H1 (cell line): ENCODE results near the gene DNER. TPM values are rescaled to one million over a fixed set of nuclear protein-coding genes. Genes with fewer than 3 reads are reported as not detected.

Source experiments
- CTCF ChIA-PET: fragments of 300-600 bp; sonication (Branson Sonifier 250); formaldehyde crosslinking; loops from one replicate; lab custom pipeline; 2021; ENCODE audit not compliant: partially characterized antibody; lab: Charles Lee
- POLR2A ChIA-PET: fragments of 300-600 bp; sonication (Branson Sonifier 250); formaldehyde crosslinking; loops from one replicate; lab custom pipeline; 2021; ENCODE audit warnings: inconsistent platforms; ENCODE audit not compliant: partially characterized antibody; lab: Charles Lee
- DNase-seq, 2 experiments: peaks; one replicate each; pipeline versions ENCODE4 v3.0.0 to v3.0.0-alpha.2; 2010 to 2022; ENCODE audit warnings: low spot score in 2 of 2, low read depth in 1 of 2, mixed read lengths in 1 of 2
- FAIRE-seq: peaks from 2 replicates; lab custom pipeline; 2011; peaks lifted over from hg19 to GRCh38; lab: Jason Lieb, UNC
- H2AFZ ChIP-seq: 2 replicates; pipeline ENCODE4 v1.8.1; 2012; ENCODE audit warnings: low read length, inconsistent platforms
- H2AK5ac ChIP-seq: 2 replicates; pipeline ENCODE4 v1.6.1; 2013; ENCODE audit warnings: low read depth, low read length
- H2BK120ac ChIP-seq: replicated peaks from 2 replicates; pipeline ENCODE3; 2013; ENCODE audit warnings: low read depth, low read length, inconsistent platforms
- H2BK12ac ChIP-seq: 2 replicates; pipeline ENCODE4 v1.6.1; 2013; ENCODE audit warnings: low read depth, low read length
- H2BK15ac ChIP-seq: 2 replicates; pipeline ENCODE4 v1.6.1; 2013; ENCODE audit warnings: low read length
- H2BK20ac ChIP-seq: 2 replicates; pipeline ENCODE4 v1.6.1; 2013; ENCODE audit warnings: low read length
- H2BK5ac ChIP-seq: 2 replicates; pipeline ENCODE4 v1.6.1; 2013; ENCODE audit warnings: low read depth, low read length
- H3K14ac ChIP-seq: 2 replicates; pipeline ENCODE4 v1.6.1; 2013; ENCODE audit warnings: inconsistent platforms; ENCODE audit not compliant: insufficient read length
- H3K18ac ChIP-seq: 2 replicates; pipeline ENCODE4 v1.6.1; 2013; ENCODE audit warnings: low read length; ENCODE audit errors: extremely low read depth
- H3K23ac ChIP-seq: 2 replicates; pipeline ENCODE4 v1.6.1; 2013; ENCODE audit warnings: inconsistent platforms; ENCODE audit not compliant: insufficient read length
- H3K23me2 ChIP-seq: 2 replicates; pipeline ENCODE4 v1.6.1; 2013; ENCODE audit warnings: low read depth, low read length
- H3K27ac ChIP-seq: 2 replicates; pipeline ENCODE4 v1.6.1; 2011; ENCODE audit warnings: low read depth, low read length, inconsistent platforms
- H3K27me3 ChIP-seq, 4 experiments: replicated peaks in 1 of 4; 1 replicate in 1 of 4; 2 replicates in 3 of 4; pipeline versions ENCODE4 v1.6.1 to v1.8.1; 2011 to 2013; ENCODE audit warnings: low read length in 3 of 4, mild to moderate bottlenecking in 3 of 4, inconsistent platforms in 2 of 4, mixed read lengths in 2 of 4, moderate library complexity in 1 of 4; ENCODE audit not compliant: control insufficient read depth in 3 of 4, insufficient read depth in 3 of 4; ENCODE audit errors: extremely low read depth in 1 of 4
- H3K36me3 ChIP-seq, 4 experiments: 2 replicates each; pipeline versions ENCODE4 v1.6.1 to v1.8.1; 2011 to 2013; ENCODE audit warnings: mild to moderate bottlenecking in 4 of 4, low read length in 3 of 4, moderate library complexity in 2 of 4, control low read depth in 1 of 4, inconsistent platforms in 1 of 4; ENCODE audit not compliant: insufficient read depth in 4 of 4, control insufficient read depth in 2 of 4
- H3K4ac ChIP-seq: replicated peaks from 2 replicates; pipeline ENCODE3; 2013; ENCODE audit warnings: low read length, low read depth, mixed read lengths, inconsistent platforms; ENCODE audit not compliant: insufficient read length
- H3K4me1 ChIP-seq, 4 experiments: replicated peaks in 1 of 4; 1 replicate in 1 of 4; 2 replicates in 3 of 4; pipeline versions ENCODE4 v1.6.1 to v1.8.1; 2011 to 2013; ENCODE audit warnings: low read length in 3 of 4, inconsistent platforms in 2 of 4, mixed read lengths in 1 of 4; ENCODE audit not compliant: insufficient read depth in 4 of 4, control insufficient read depth in 3 of 4
- H3K4me2 ChIP-seq, 2 experiments: 2 replicates each; pipeline versions ENCODE4 v1.6.1 to v1.8.1; 2011 to 2013; ENCODE audit warnings: low read depth in 2 of 2, low read length in 2 of 2, control low read depth in 1 of 2, inconsistent platforms in 1 of 2, mild to moderate bottlenecking in 1 of 2; ENCODE audit not compliant: insufficient read depth in 1 of 2
- H3K4me3 ChIP-seq, 4 experiments: fragments of 200-600, 300-600 bp in 1 of 4; sonication (generic), shearing (Covaris generic), sonication (Bioruptor Twin) in 1 of 4; 2 replicates each; pipeline versions ENCODE4 v1.5.1 to v1.8.1; 2011 to 2016; ENCODE audit warnings: low read length in 4 of 4, low read depth in 3 of 4, control low read depth in 2 of 4, inconsistent platforms in 2 of 4, mild to moderate bottlenecking in 2 of 4, mixed read lengths in 1 of 4, moderate library complexity in 1 of 4; ENCODE audit not compliant: insufficient read depth in 2 of 4; ENCODE audit errors: extremely low read depth in 1 of 4
- H3K56ac ChIP-seq: replicated peaks from 2 replicates; pipeline ENCODE3; 2013; ENCODE audit warnings: low read depth, mild to moderate bottlenecking, mixed read lengths, low read length, inconsistent platforms; ENCODE audit not compliant: insufficient read length
- H3K79me1 ChIP-seq: 2 replicates; pipeline ENCODE4 v1.6.1; 2013; ENCODE audit warnings: low read depth, low read length, control low read depth
- H3K79me2 ChIP-seq, 2 experiments: 2 replicates each; pipeline versions ENCODE4 v1.6.1 to v1.8.1; 2012 to 2013; ENCODE audit warnings: low read length in 2 of 2, mild to moderate bottlenecking in 2 of 2, inconsistent platforms in 1 of 2; ENCODE audit not compliant: insufficient read depth in 2 of 2, control insufficient read depth in 1 of 2
- H3K9ac ChIP-seq, 4 experiments: replicated peaks in 1 of 4; 1 replicate in 1 of 4; 2 replicates in 3 of 4; pipeline versions ENCODE4 v1.6.1 to v1.8.1; 2011 to 2013; ENCODE audit warnings: low read depth in 3 of 4, low read length in 3 of 4, control low read depth in 2 of 4, mild to moderate bottlenecking in 2 of 4, moderate library complexity in 2 of 4, inconsistent platforms in 1 of 4; ENCODE audit errors: extremely low read depth in 1 of 4
- H3K9me3 ChIP-seq, 2 experiments: 2 replicates each; pipeline versions ENCODE4 v1.6.1 to v1.8.1; 2012 to 2013; ENCODE audit warnings: mild to moderate bottlenecking in 2 of 2, moderate library complexity in 2 of 2, control low read depth in 1 of 2, inconsistent platforms in 1 of 2, low read depth in 1 of 2, low read length in 1 of 2, mixed read lengths in 1 of 2; ENCODE audit not compliant: insufficient read depth in 2 of 2
- H4K20me1 ChIP-seq, 2 experiments: replicated peaks in 1 of 2; 2 replicates each; pipeline versions ENCODE3 to v1.8.1; 2011 to 2013; ENCODE audit warnings: inconsistent platforms in 2 of 2, low read length in 2 of 2, mild to moderate bottlenecking in 1 of 2; ENCODE audit not compliant: insufficient read depth in 2 of 2, control insufficient read depth in 1 of 2
- H4K5ac ChIP-seq: 2 replicates; pipeline ENCODE4 v1.6.1; 2013; ENCODE audit warnings: low read length, low read depth, mixed read lengths, inconsistent platforms; ENCODE audit not compliant: insufficient read length
- H4K8ac ChIP-seq: 2 replicates; pipeline ENCODE4 v1.8.0; 2013; ENCODE audit warnings: mild to moderate bottlenecking, moderate library complexity, low read length, inconsistent platforms; ENCODE audit not compliant: insufficient read depth; ENCODE audit errors: extremely low read depth
- H4K91ac ChIP-seq: replicated peaks from 2 replicates; pipeline ENCODE3; 2013; ENCODE audit warnings: low read length, mixed read lengths, inconsistent platforms; ENCODE audit not compliant: insufficient read length
- BRCA1 ChIP-seq: IDR thresholded peaks from 2 replicates; pipeline ENCODE4 v1.6.1; 2012; ENCODE audit warnings: low read depth, low read length, improper control_type of control experiment
- CHD2 ChIP-seq: IDR thresholded peaks from 2 replicates; pipeline ENCODE4 v1.6.1; 2012; ENCODE audit warnings: low read length, improper control_type of control experiment
- JUND ChIP-seq: IDR thresholded peaks from 2 replicates; pipeline ENCODE4 v1.6.1; 2011; ENCODE audit warnings: mild to moderate bottlenecking, improper control_type of control experiment, low read length
- POLR2A ChIP-seq, 2 experiments: IDR thresholded peaks; 1 replicate in 1 of 2; 2 replicates in 1 of 2; pipeline ENCODE4 v1.6.1; 2011; ENCODE audit warnings: low read depth in 2 of 2, low read length in 2 of 2, mild to moderate bottlenecking in 2 of 2; ENCODE audit errors: control extremely low read depth in 1 of 2
- SUZ12 ChIP-seq: fragments of 200-600 bp; sonication (generic); IDR thresholded peaks from 2 replicates; pipeline ENCODE4 v1.6.1; 2012; ENCODE audit warnings: mild to moderate bottlenecking, inconsistent platforms, low read length, moderate library complexity, mixed read lengths
- WGBS, 2 experiments: shearing (Covaris generic) in 1 of 2; methylation state at CpG; one replicate each; pipeline versions ENCODE4 v1.1.6 to v1.1.7; 2013 to 2015; ENCODE audit warnings: low lambda C conversion rate in 2 of 2, mixed read lengths in 2 of 2, inconsistent platforms in 1 of 2, low coverage in 1 of 2, missing lambda C conversion rate in 1 of 2; ENCODE audit not compliant: insufficient replicate concordance in 2 of 2, insufficient coverage in 1 of 2, insufficient read length in 1 of 2; ENCODE audit errors: extremely low coverage in 1 of 2, missing lambda C conversion rate in 1 of 2; 5-methylcytosine and 5-hydroxymethylcytosine counted together
- polyA plus RNA-seq, 7 experiments: library from polyadenylated mRNA; depleted of rRNA in 3 of 7; stranded (reverse) in 5 of 7; unstranded in 2 of 7; fragments of >200 nt in 5 of 7; fragments of 200-250 nt in 2 of 7; gene quantifications; 1 replicate in 5 of 7; 2 replicates in 1 of 7; 4 replicates in 1 of 7; pipeline versions ENCODE4 v1.2.1 to v1.2.3, GENCODE V29; 2011 to 2013; ENCODE audit warnings: missing spikeins in 2 of 7, mixed read lengths in 2 of 7
- total RNA-seq: library from RNA; stranded (reverse); fragmentation: NEBNext Ultra II Directional; extraction: Animal tissue kit (Norgen Biotek cat#: 25700); gene quantifications from 2 replicates; pipeline ENCODE4 v1.2.1, GENCODE V29; 2021

Gene DNER
- total and polyA plus RNA-seq, 2 of the 8 experiments (the other 6 are each of a cell fraction or from before 2014, with no cell fraction given): 6.8 to 16.3 TPM

DNA sequence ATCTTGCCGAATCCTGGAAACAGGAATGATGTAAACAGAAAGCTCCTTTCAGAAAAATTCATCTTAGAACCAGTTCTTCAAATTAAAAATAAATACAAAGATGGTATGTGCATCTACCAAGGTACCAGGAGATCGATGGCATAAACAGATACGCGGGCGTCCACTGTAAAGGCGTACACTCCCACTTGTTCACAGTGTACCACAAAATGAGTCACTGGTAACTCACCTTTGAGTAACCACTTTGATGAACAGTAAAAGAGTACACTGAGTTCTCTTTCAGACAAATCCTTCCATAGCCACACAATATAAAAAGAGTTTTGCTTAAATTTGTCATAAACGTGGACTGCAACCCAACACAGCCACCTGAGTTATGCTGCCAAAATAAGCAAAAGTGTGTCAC, 128.3 kb downstream of the DNER start:
- WGBS, 2 experiments: 90% methylated on average over 7 of the region's 7 CpGs; no CpG with 5 or more reads in 1 of the 2 experiments
- H3K56ac ChIP-seq: no peak overlapping the region
- no peak overlapping the region for H3K4me2 ChIP-seq
- no peak overlapping the region for H3K4me3 ChIP-seq
- H2BK120ac ChIP-seq: no peak overlapping the region
- H4K91ac ChIP-seq: no peak overlapping the region
- no peak overlapping the region for H2AFZ ChIP-seq
- peaks cover 0 to 5% (median under 1%) of the 10 kb centered on the region in 4 experiments; a peak in 3 of 7 replicates for H3K4me1 ChIP-seq
- H2BK20ac ChIP-seq: no peak overlapping the region
- no peak overlapping the region for H3K27ac ChIP-seq
- H3K27me3 ChIP-seq: no peaks in the 10 kb centered on the region
- no peak overlapping the region for H3K23ac ChIP-seq
- H2BK5ac ChIP-seq: no peak overlapping the region
- ChIA-PET CTCF (interaction anchor here (1.0 to 4.9 kb wide), 25 partner anchors 9 to 896 kb away, joined by 3 to 56 read pairs (median 6); no protein-coding TSS in a partner anchor), POLR2A (no interaction called here)
- no peaks in the 10 kb centered on the region for H3K23me2 ChIP-seq
- H2BK12ac ChIP-seq: no peak overlapping the region
- no peak overlapping the region for H2AK5ac ChIP-seq
- H3K36me3 ChIP-seq: no peaks in the 10 kb centered on the region
- no peaks in the 10 kb centered on the region for H3K79me2 ChIP-seq
- H3K9me3 ChIP-seq: no peaks in the 10 kb centered on the region
- H3K4ac ChIP-seq: no peak overlapping the region
- H3K18ac ChIP-seq: no peak overlapping the region
- no peak for DNase-seq
- H3K79me1 ChIP-seq: no peaks in the 10 kb centered on the region
- no peak overlapping the region for H3K14ac ChIP-seq
- no peak overlapping the region for H4K5ac ChIP-seq
- no peak overlapping the region for H3K9ac ChIP-seq
- no peak overlapping the region for H2BK15ac ChIP-seq
- FAIRE-seq: no peak
- no peak overlapping the region for H4K8ac ChIP-seq
- no peaks in the 10 kb centered on the region for H4K20me1 ChIP-seq
- no peak for TF ChIP-seq JUND
- TF ChIP-seq SUZ12: no peak
- TF ChIP-seq BRCA1: no peak
- no peak for TF ChIP-seq POLR2A (IDR thresholded peaks at IDR 0.05; ENCODE audit: control extremely low read depth in 1 of 2, low read depth in 2 of 2, low read length in 2 of 2)
- TF ChIP-seq CHD2: no peak
